SK-N-SH (cell line): ENCODE results near the gene WNT8B. TPM values are rescaled to one million over a fixed set of nuclear protein-coding genes. Genes with fewer than 3 reads are reported as not detected.
A peak's percentile ranks its signal among the peaks of the same experiment; 100 is the strongest.

ENCODE experiments used
- CTCF ChIA-PET: fragments of 300-600, 350-600 bp; formaldehyde crosslinking; extraction: SDS; loops from one replicate; lab custom pipeline; 2021; lab: Yijun Ruan, JAX
- POLR2A ChIA-PET: fragments of 350-600 bp; sonication (Branson Sonifier 250); formaldehyde crosslinking; extraction: SDS; loops from one replicate; lab custom pipeline; 2020; ENCODE audit warnings: antibody characterized with exemption, inconsistent platforms; lab: Yijun Ruan, JAX
- DNase-seq: peaks from one replicate; pipeline ENCODE4 v3.0.0; 2012
- H2AFZ ChIP-seq: fragments of 200-600 bp; sonication (generic); 2 replicates; pipeline ENCODE4 v1.8.1; 2016; ENCODE audit warnings: antibody characterized with exemption, mild to moderate bottlenecking, low read depth
- H3F3A ChIP-seq: fragments of 200-600 bp; sonication (generic); replicated peaks from 2 replicates; pipeline ENCODE3; 2016; ENCODE audit warnings: antibody characterized with exemption, mild to moderate bottlenecking; ENCODE audit not compliant: insufficient read depth
- H3K27ac ChIP-seq, 2 experiments: fragments of 200-500 bp in 1 of 2; fragments of 200-600 bp in 1 of 2; sonication (Bioruptor generic) in 1 of 2; sonication (generic), shearing (Covaris generic) in 1 of 2; 2 replicates each; pipeline versions ENCODE4 v1.5.1 to v1.6.1; 2014 to 2016; ENCODE audit warnings: low read depth in 2 of 2, inconsistent platforms in 1 of 2, low read length in 1 of 2, mild to moderate bottlenecking in 1 of 2, mixed read lengths in 1 of 2
- H3K27me3 ChIP-seq: fragments of 200-600 bp; sonication (generic), shearing (Covaris generic); 2 replicates; pipeline ENCODE4 v1.6.1; 2016; ENCODE audit warnings: mixed run types; ENCODE audit not compliant: insufficient read depth
- H3K36me3 ChIP-seq, 2 experiments: fragments of 200-500 bp in 1 of 2; fragments of 200-600 bp in 1 of 2; sonication (Bioruptor generic) in 1 of 2; sonication (generic) in 1 of 2; replicated peaks in 1 of 2; 2 replicates each; pipeline versions ENCODE3 to v1.5.1; 2014 to 2016; ENCODE audit warnings: low read length in 1 of 2, mild to moderate bottlenecking in 1 of 2; ENCODE audit not compliant: insufficient read depth in 2 of 2, control insufficient read depth in 1 of 2
- H3K4me1 ChIP-seq, 2 experiments: fragments of 200-500 bp in 1 of 2; fragments of 200-600 bp in 1 of 2; sonication (Bioruptor generic) in 1 of 2; sonication (generic), shearing (Covaris generic) in 1 of 2; 2 replicates each; pipeline versions ENCODE4 v1.5.1 to v1.6.1; 2014 to 2016; ENCODE audit warnings: low read depth in 1 of 2, low read length in 1 of 2, mixed run types in 1 of 2; ENCODE audit not compliant: insufficient read depth in 2 of 2, control insufficient read depth in 1 of 2
- H3K4me2 ChIP-seq: fragments of 200-600 bp; sonication (generic), shearing (Covaris generic); 2 replicates; pipeline ENCODE4 v1.6.1; 2017; ENCODE audit warnings: mixed run types
- H3K4me3 ChIP-seq, 2 experiments: fragments of 200-500 bp in 1 of 2; fragments of 200-600 bp in 1 of 2; sonication (Bioruptor generic) in 1 of 2; sonication (generic), shearing (Covaris generic) in 1 of 2; 2 replicates each; pipeline versions ENCODE4 v1.5.1 to v1.8.1; 2014 to 2016; ENCODE audit warnings: low read depth in 2 of 2, inconsistent platforms in 1 of 2, low read length in 1 of 2, mild to moderate bottlenecking in 1 of 2, mixed read lengths in 1 of 2, moderate library complexity in 1 of 2
- H3K79me2 ChIP-seq: fragments of 200-600 bp; sonication (generic); 2 replicates; pipeline ENCODE4 v1.8.1; 2017; ENCODE audit warnings: mild to moderate bottlenecking; ENCODE audit not compliant: insufficient read depth
- H3K9ac ChIP-seq: fragments of 200-600 bp; sonication (generic); 2 replicates; pipeline ENCODE4 v1.6.1; 2017; ENCODE audit warnings: mixed run types
- H3K9me2 ChIP-seq: fragments of 200-600 bp; sonication (generic); 2 replicates; pipeline ENCODE4 v1.6.1; 2017; ENCODE audit warnings: mixed run types
- H3K9me3 ChIP-seq: fragments of 200-600 bp; sonication (generic); 2 replicates; pipeline ENCODE4 v1.6.1; 2017; ENCODE audit warnings: mixed run types, mild to moderate bottlenecking, moderate library complexity
- H4K20me1 ChIP-seq: fragments of 200-600 bp; sonication (generic); 2 replicates; pipeline ENCODE4 v1.6.1; 2017; ENCODE audit warnings: mild to moderate bottlenecking, mixed run types; ENCODE audit not compliant: insufficient read depth
- CTCF ChIP-seq: fragments of 200-600 bp; sonication (generic); IDR thresholded peaks from 2 replicates; pipeline ENCODE4 v1.6.1; 2017; ENCODE audit warnings: antibody characterized with exemption, mild to moderate bottlenecking, moderate library complexity
- ELF1 ChIP-seq: IDR thresholded peaks from 2 replicates; pipeline ENCODE4 v1.4.0; 2012
- EP300 ChIP-seq, 2 experiments: IDR thresholded peaks; 2 replicates each; pipeline versions ENCODE4 v1.4.0 to v1.6.1; 2012; ENCODE audit warnings: borderline replicate concordance in 1 of 2, low read depth in 1 of 2, low read length in 1 of 2
- EZH2phosphoT487 ChIP-seq: fragments of 200-600 bp; sonication (generic); IDR thresholded peaks from 2 replicates; pipeline ENCODE4 v1.6.1; 2017; ENCODE audit warnings: low read depth, mixed run types, mild to moderate bottlenecking, antibody characterized with exemption, moderate library complexity, borderline replicate concordance
- FOSL2 ChIP-seq: IDR thresholded peaks from 2 replicates; pipeline ENCODE4 v1.4.0; 2012; ENCODE audit warnings: low read depth, mild to moderate bottlenecking, moderate library complexity, borderline replicate concordance
- GATA2 ChIP-seq: sonication (generic); formaldehyde crosslinking; IDR thresholded peaks from 2 replicates; pipeline ENCODE4 v1.5.0; 2020; ENCODE audit warnings: mild to moderate bottlenecking, missing genetic modification reagents
- NFIC ChIP-seq: IDR thresholded peaks from 2 replicates; pipeline ENCODE4 v1.4.0; 2012; ENCODE audit warnings: borderline replicate concordance
- RFX5 ChIP-seq: IDR thresholded peaks from 2 replicates; pipeline ENCODE4 v1.6.1; 2012; ENCODE audit warnings: mild to moderate bottlenecking, improper control_type of control experiment, low read length
- SMC3 ChIP-seq: IDR thresholded peaks from 2 replicates; pipeline ENCODE4 v1.6.1; 2012; ENCODE audit warnings: low read depth, low read length, improper control_type of control experiment
- TAF1 ChIP-seq: IDR thresholded peaks from 2 replicates; pipeline ENCODE4 v1.6.1; 2012; ENCODE audit warnings: low read depth, mild to moderate bottlenecking, low read length, moderate library complexity, borderline replicate concordance
- TEAD4 ChIP-seq: IDR thresholded peaks from 2 replicates; pipeline ENCODE4 v1.4.0; 2012; ENCODE audit warnings: mild to moderate bottlenecking, borderline replicate concordance; ENCODE audit not compliant: insufficient read depth
- polyA plus RNA-seq, 3 experiments: library from polyadenylated mRNA; depleted of rRNA; stranded (reverse); fragments of >200 nt; gene quantifications; 2 replicates each; pipeline ENCODE4 v1.2.3, GENCODE V29; 2012
- TF ChIP-seq, protein P1 (sequence below): IDR thresholded peaks from 2 replicates; pipeline ENCODE4 v1.6.1; 2012; ENCODE audit warnings: mild to moderate bottlenecking, low read depth, low read length, moderate library complexity

Gene WNT8B
- polyA plus RNA-seq, 1 of the 3 experiments (the other 2 are of a cell fraction): 0.18 TPM

- Histone ChIP-seq H3K9ac (no peak overlapping the region), H3K9me2 (no peaks in the 10 kb centered on the region), H3K4me1 (peaks cover 0 to 12% of the 10 kb centered on the region in 2 experiments; a peak in 1 of 4 replicates), H3K4me2 (peak overlapping the region; percentile 52; the same call in 1 of the 2 replicates), H3F3A (peaks cover 4% of the 10 kb centered on the region), H2AFZ (no peak overlapping the region), H3K36me3 (no peaks in the 10 kb centered on the region), H3K79me2 (no peaks in the 10 kb centered on the region), H3K27me3 (no peaks in the 10 kb centered on the region), H3K9me3 (no peaks in the 10 kb centered on the region), H3K27ac (peak overlapping the region in 1 of 2 experiments; percentile 46; a peak in 2 of 4 replicates), H3K4me3 (no peak overlapping the region), H4K20me1 (no peaks in the 10 kb centered on the region)
- CTCF ChIA-PET: interaction anchor here (1.2 to 3.3 kb wide), 5 partner anchors 12 to 50 kb away, joined by 3 to 31 read pairs (median 6); partner anchors contain the start of gene SEC31B
- POLR2A ChIA-PET: no interaction called here
- TF ChIP-seq CTCF (no peak), EZH2phosphoT487 (no peak), RFX5 (no peak), ELF1 (no peak), TEAD4 (no peak), TAF1 (no peak), NFIC (no peak), EP300 (IDR thresholded peaks at IDR 0.05; ENCODE audit: borderline replicate concordance in 1 of 2, low read depth in 1 of 2, low read length in 1 of 2) (no peak), GATA2 (no peak), FOSL2 (no peak), SMC3 (no peak)
- TF ChIP-seq, protein P1, sequence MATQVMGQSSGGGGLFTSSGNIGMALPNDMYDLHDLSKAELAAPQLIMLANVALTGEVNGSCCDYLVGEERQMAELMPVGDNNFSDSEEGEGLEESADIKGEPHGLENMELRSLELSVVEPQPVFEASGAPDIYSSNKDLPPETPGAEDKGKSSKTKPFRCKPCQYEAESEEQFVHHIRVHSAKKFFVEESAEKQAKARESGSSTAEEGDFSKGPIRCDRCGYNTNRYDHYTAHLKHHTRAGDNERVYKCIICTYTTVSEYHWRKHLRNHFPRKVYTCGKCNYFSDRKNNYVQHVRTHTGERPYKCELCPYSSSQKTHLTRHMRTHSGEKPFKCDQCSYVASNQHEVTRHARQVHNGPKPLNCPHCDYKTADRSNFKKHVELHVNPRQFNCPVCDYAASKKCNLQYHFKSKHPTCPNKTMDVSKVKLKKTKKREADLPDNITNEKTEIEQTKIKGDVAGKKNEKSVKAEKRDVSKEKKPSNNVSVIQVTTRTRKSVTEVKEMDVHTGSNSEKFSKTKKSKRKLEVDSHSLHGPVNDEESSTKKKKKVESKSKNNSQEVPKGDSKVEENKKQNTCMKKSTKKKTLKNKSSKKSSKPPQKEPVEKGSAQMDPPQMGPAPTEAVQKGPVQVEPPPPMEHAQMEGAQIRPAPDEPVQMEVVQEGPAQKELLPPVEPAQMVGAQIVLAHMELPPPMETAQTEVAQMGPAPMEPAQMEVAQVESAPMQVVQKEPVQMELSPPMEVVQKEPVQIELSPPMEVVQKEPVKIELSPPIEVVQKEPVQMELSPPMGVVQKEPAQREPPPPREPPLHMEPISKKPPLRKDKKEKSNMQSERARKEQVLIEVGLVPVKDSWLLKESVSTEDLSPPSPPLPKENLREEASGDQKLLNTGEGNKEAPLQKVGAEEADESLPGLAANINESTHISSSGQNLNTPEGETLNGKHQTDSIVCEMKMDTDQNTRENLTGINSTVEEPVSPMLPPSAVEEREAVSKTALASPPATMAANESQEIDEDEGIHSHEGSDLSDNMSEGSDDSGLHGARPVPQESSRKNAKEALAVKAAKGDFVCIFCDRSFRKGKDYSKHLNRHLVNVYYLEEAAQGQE: no peak
- no peak for DNase-seq
These were observed 6.2 kb downstream of the WNT8B start for GRCh38 chr10:100468978-100469377.
